Mesendoderm (in vitro differentiated cells): ENCODE results near the gene ANKZF1.

Experiments
- DNase-seq: peaks from one replicate; pipeline ENCODE4 v3.0.0; 2013
- H2AK5ac ChIP-seq: 2 replicates; pipeline ENCODE4 v1.6.1; 2013; ENCODE audit warnings: low read length, inconsistent platforms
- H2BK120ac ChIP-seq: 2 replicates; pipeline ENCODE4 v1.6.1; 2013; ENCODE audit warnings: low read depth, mild to moderate bottlenecking, low read length, moderate library complexity, mixed read lengths
- H2BK15ac ChIP-seq: replicated peaks from 2 replicates; pipeline ENCODE4 v1.6.1; 2013; ENCODE audit warnings: low read depth, mild to moderate bottlenecking, moderate library complexity
- H2BK5ac ChIP-seq: 2 replicates; pipeline ENCODE4 v1.6.1; 2013; ENCODE audit warnings: low read length, inconsistent platforms
- H3K18ac ChIP-seq: 2 replicates; pipeline ENCODE4 v1.6.1; 2013; ENCODE audit warnings: mild to moderate bottlenecking, low read length, mixed read lengths
- H3K23ac ChIP-seq: one replicate; pipeline ENCODE4 v1.6.1; 2013; ENCODE audit warnings: low read length
- H3K27ac ChIP-seq: 2 replicates; pipeline ENCODE4 v1.5.1; 2013; ENCODE audit warnings: low read depth, mild to moderate bottlenecking, inconsistent platforms, low read length, moderate library complexity
- H3K27me3 ChIP-seq: 2 replicates; pipeline ENCODE4 v1.6.1; 2013; ENCODE audit warnings: low read length, control low read depth, mild to moderate bottlenecking, inconsistent platforms; ENCODE audit not compliant: insufficient read depth, poor library complexity
- H3K36me3 ChIP-seq: 2 replicates; pipeline ENCODE4 v1.6.1; 2013; ENCODE audit warnings: low read length, inconsistent platforms; ENCODE audit not compliant: control insufficient read depth, insufficient read depth
- H3K4ac ChIP-seq: one replicate; pipeline ENCODE4 v1.6.1; 2013; ENCODE audit warnings: low read depth, mild to moderate bottlenecking, low read length, moderate library complexity
- H3K4me1 ChIP-seq: 2 replicates; pipeline ENCODE4 v1.6.1; 2013; ENCODE audit warnings: low read depth, low read length, inconsistent platforms; ENCODE audit not compliant: control insufficient read depth
- H3K4me2 ChIP-seq: 2 replicates; pipeline ENCODE4 v1.6.1; 2013; ENCODE audit warnings: low read length
- H3K4me3 ChIP-seq: 2 replicates; pipeline ENCODE4 v1.5.1; 2013; ENCODE audit warnings: mild to moderate bottlenecking, low read length
- H3K56ac ChIP-seq: one replicate; pipeline ENCODE4 v1.6.1; 2013; ENCODE audit warnings: low read length
- H3K79me1 ChIP-seq: 2 replicates; pipeline ENCODE4 v1.6.1; 2013; ENCODE audit warnings: low read length, inconsistent platforms
- H3K79me2 ChIP-seq: 2 replicates; pipeline ENCODE4 v1.6.1; 2013; ENCODE audit warnings: mild to moderate bottlenecking, low read length; ENCODE audit not compliant: control insufficient read depth, insufficient read depth
- H3K9ac ChIP-seq: 2 replicates; pipeline ENCODE4 v1.6.1; 2013; ENCODE audit warnings: low read length, inconsistent platforms
- H4K5ac ChIP-seq: one replicate; pipeline ENCODE4 v1.6.1; 2013; ENCODE audit warnings: low read length
- H4K8ac ChIP-seq: one replicate; pipeline ENCODE4 v1.6.1; 2013; ENCODE audit warnings: low read depth, mild to moderate bottlenecking, control low read depth, low read length, moderate library complexity
- WGBS: extraction: QIAGEN DNeasy Blood & Tissue Kit; methylation state at CpG from one replicate; pipeline ENCODE4 v1.1.7; 2013; ENCODE audit warnings: low lambda C conversion rate, missing lambda C conversion rate; ENCODE audit not compliant: insufficient coverage; ENCODE audit errors: extremely low coverage; 5-methylcytosine and 5-hydroxymethylcytosine counted together

Gene ANKZF1

DNA sequence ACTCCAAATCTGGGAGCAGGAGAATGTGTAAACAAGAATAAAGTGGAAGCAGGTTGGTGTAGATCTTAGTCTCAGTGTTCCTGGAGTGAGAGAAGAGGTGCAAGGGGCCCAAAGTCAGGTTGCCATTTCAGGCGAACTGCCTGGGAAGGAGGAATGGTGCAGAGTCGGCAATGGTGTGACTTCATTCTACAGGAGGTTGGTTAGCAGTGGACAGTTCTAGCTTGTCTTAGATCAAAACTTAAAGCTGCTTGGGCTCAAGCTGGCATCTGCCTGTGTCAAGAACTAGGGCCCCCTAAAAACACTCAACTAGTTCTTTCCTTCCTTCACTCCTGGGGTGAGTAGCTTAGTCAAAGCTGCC lies 19.2 kb downstream of the ANKZF1 start:
- Histone ChIP-seq H2BK5ac (no peak overlapping the region), H3K9ac (no peak overlapping the region), H3K4ac (no peak overlapping the region), H4K5ac (no peak overlapping the region), H4K8ac (no peak overlapping the region), H3K4me3 (no peak overlapping the region), H2AK5ac (no peak overlapping the region), H3K56ac (peak overlapping the region; percentile 51), H3K4me1 (peaks cover 7% of the 10 kb centered on the region), H3K79me1 (peaks cover 9% of the 10 kb centered on the region), H3K79me2 (peaks cover 2% of the 10 kb centered on the region), H3K4me2 (no peak overlapping the region), H2BK120ac (no peak overlapping the region), H3K23ac (no peak overlapping the region), H3K27ac (no peak overlapping the region), H2BK15ac (no peak overlapping the region), H3K36me3 (no peaks in the 10 kb centered on the region), H3K18ac (no peak overlapping the region), H3K27me3 (no peaks in the 10 kb centered on the region)
- WGBS = no CpG with 5 or more reads among the region's 2 CpGs
- no peak for DNase-seq

DNA sequence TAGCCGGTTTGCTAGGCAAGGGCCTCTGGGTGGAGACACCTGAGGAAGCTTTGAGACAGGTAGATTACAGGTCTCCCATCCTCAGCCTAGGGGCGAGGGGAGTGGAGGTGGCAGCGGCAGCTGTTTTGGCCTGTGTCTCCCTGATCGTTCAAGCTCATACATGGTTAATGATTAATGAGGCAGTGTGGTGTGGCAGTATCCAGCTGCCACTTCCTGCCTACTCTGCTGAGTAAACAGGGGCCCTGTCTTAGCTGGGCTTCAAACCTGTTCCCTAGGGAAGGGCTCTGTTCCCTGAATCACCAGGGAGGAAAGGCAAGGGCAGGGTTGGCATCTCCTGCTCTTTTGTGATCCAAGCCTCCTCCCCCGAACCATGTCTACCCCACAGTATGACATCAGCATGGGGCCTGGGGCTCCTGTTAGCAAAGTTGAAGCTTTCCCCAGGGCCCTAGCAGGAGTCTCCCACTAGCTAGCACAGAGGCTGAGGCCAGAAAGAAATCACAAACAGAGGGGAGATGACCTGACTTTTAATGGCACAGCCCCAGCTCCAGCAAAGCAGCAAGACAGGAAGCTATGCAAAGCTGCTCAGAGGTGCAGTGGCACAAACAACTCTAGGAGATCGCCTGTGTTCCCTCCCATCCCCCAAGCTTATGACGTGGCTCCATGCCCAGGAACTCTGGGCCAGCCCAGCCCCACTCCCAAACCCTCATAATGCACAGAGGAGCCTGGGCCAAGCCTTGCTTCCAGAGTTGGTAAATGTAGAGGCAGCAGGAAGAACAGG lies 19.8 kb downstream of the ANKZF1 start:
- peak; percentile 61 for DNase-seq
- Histone ChIP-seq H3K18ac (no peak overlapping the region), H3K79me2 (peaks cover 2% of the 10 kb centered on the region), H3K56ac (peak overlapping the region; percentile 38), H3K9ac (peak overlapping the region; percentile 18), H3K79me1 (peaks cover 9% of the 10 kb centered on the region), H3K36me3 (no peaks in the 10 kb centered on the region), H3K23ac (no peak overlapping the region), H3K4me3 (no peak overlapping the region), H3K27ac (peak overlapping the region; percentile 40), H2BK120ac (no peak overlapping the region), H3K4me2 (no peak overlapping the region), H4K5ac (no peak overlapping the region), H2BK15ac (no peak overlapping the region), H4K8ac (no peak overlapping the region), H2BK5ac (no peak overlapping the region), H2AK5ac (no peak overlapping the region), H3K4ac (no peak overlapping the region), H3K27me3 (peaks cover 4% of the 10 kb centered on the region), H3K4me1 (peaks cover 7% of the 10 kb centered on the region)
- no CpG with 5 or more reads among the region's 7 CpGs for WGBS

DNA sequence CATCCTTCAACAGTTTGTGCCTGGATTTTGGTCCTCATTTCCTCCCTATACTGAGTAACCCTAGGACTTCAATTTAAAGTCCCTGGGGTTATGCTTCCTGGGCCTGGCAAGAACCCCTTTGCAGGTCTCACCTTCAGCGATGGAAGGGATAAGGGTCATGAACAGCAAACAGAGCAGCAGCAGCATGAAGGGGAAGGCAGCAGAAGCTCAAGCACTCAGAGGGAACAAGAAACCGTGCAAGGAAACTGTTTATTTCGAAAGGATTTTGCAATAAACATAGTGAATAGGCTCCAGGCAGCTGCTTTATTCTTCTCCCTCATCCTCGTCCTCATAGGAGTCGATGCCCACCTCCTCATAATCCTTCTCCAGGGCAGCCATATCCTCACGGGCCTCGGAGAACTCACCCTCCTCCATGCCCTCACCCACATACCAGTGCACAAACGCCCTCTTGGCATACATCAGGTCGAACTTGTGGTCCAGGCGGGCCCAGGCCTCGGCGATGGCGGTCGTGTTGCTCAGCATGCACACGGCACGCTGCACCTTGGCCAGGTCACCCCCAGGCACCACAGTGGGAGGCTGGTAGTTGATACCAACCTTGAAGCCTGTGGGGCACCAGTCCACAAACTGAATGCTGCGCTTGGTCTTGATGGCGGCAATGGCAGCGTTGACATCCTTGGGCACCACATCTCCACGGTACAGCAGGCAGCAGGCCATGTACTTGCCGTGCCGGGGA lies 20.6 kb downstream of the ANKZF1 start:
- Histone ChIP-seq H2BK120ac (no peak overlapping the region), H3K79me2 (peaks cover 2% of the 10 kb centered on the region), H3K18ac (no peak overlapping the region), H3K4me1 (peaks cover 5% of the 10 kb centered on the region), H3K79me1 (peaks cover 9% of the 10 kb centered on the region), H2BK5ac (no peak overlapping the region), H3K56ac (no peak overlapping the region), H3K27ac (no peak overlapping the region), H3K4me2 (no peak overlapping the region), H3K4ac (no peak overlapping the region), H3K36me3 (no peaks in the 10 kb centered on the region), H3K4me3 (no peak overlapping the region), H3K27me3 (peaks cover 10% of the 10 kb centered on the region), H4K8ac (no peak overlapping the region), H3K9ac (no peak overlapping the region), H2BK15ac (no peak overlapping the region), H2AK5ac (no peak overlapping the region), H4K5ac (no peak overlapping the region), H3K23ac (no peak overlapping the region)
- WGBS = no CpG with 5 or more reads among the region's 22 CpGs
- DNase-seq = no peak

DNA sequence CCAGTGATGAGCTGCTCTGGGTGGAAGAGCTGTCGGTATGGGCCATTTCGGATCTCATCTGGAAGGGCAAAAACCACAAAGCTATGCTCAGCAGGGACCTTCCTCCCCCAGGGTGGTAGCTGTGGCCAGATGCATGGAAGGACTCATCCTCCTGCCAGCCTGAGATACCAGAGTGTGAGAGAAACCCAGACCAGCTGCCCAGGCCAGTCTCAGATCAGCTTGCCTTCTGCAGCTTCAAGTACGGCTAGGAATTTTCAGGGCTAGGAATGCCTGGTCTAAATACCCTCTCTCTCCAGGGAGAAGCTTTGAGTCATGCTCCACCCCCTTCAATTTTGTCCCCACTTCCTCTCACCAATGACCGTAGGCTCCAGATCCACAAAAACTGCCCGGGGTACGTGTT lies 22.1 kb downstream of the ANKZF1 start:
- no peak overlapping the region for H3K4me2 ChIP-seq
- H3K56ac ChIP-seq = no peak overlapping the region
- H2BK5ac ChIP-seq = no peak overlapping the region
- H3K27ac ChIP-seq = no peak overlapping the region
- peaks cover 16% of the 10 kb centered on the region for H3K27me3 ChIP-seq
- peaks cover 2% of the 10 kb centered on the region for H3K79me2 ChIP-seq
- no peaks in the 10 kb centered on the region for H3K36me3 ChIP-seq
- no peak overlapping the region for H2AK5ac ChIP-seq
- H3K4ac ChIP-seq = no peak overlapping the region
- H2BK120ac ChIP-seq = no peak overlapping the region
- H3K4me1 ChIP-seq = peaks cover 5% of the 10 kb centered on the region
- no peak overlapping the region for H3K4me3 ChIP-seq
- DNase-seq = peak; percentile 34
- no peak overlapping the region for H4K8ac ChIP-seq
- peaks cover 2% of the 10 kb centered on the region for H3K79me1 ChIP-seq
- no peak overlapping the region for H3K18ac ChIP-seq
- no peak overlapping the region for H2BK15ac ChIP-seq
- no CpG with 5 or more reads among the region's 6 CpGs for WGBS
- peak overlapping the region; percentile 80 for H3K23ac ChIP-seq
- no peak overlapping the region for H4K5ac ChIP-seq
- no peak overlapping the region for H3K9ac ChIP-seq

DNA sequence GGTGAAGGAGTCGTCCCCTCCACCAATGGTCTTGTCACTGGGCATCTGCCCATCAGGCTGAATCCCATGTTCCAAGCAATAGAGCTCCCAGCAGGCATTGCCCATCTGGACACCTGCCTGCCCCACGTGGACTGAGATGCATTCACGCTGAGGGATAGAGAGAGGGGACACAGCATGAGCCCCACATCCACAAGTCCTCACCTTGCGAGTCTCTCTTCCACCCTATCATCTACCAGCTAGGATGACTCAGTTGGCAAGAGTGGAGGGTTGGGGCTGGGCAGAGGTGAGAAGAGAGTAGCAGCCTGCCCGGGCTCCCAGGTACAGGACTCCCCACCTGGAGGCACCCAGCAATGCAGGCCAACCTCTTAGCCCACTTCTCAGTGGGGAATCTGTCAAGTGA lies 22.5 kb downstream of the ANKZF1 start:
- DNase-seq = no peak
- Histone ChIP-seq H4K8ac (no peak overlapping the region), H2BK120ac (no peak overlapping the region), H3K36me3 (no peaks in the 10 kb centered on the region), H3K4me2 (no peak overlapping the region), H3K4me3 (no peak overlapping the region), H3K56ac (no peak overlapping the region), H3K27ac (no peak overlapping the region), H2AK5ac (no peak overlapping the region), H3K4me1 (peaks cover 5% of the 10 kb centered on the region), H3K9ac (no peak overlapping the region), H2BK5ac (peak overlapping the region; percentile 50), H3K4ac (no peak overlapping the region), H3K79me2 (peaks cover 2% of the 10 kb centered on the region), H3K18ac (no peak overlapping the region), H4K5ac (no peak overlapping the region), H3K79me1 (peaks cover 2% of the 10 kb centered on the region), H3K23ac (peak overlapping the region; percentile 80), H3K27me3 (peaks cover 16% of the 10 kb centered on the region), H2BK15ac (no peak overlapping the region)
- no CpG with 5 or more reads among the region's 5 CpGs for WGBS
